NCI-H2029 treated with DMSO at 0.1 percent for 48 hours (cell line): Measurements from ENCODE around the gene SBNO2.

Experiments
- DNase-seq: peaks from one replicate; lab custom pipeline; 2025; lab: John Stamatoyannopoulos, UW

SBNO2 gene

DNA sequence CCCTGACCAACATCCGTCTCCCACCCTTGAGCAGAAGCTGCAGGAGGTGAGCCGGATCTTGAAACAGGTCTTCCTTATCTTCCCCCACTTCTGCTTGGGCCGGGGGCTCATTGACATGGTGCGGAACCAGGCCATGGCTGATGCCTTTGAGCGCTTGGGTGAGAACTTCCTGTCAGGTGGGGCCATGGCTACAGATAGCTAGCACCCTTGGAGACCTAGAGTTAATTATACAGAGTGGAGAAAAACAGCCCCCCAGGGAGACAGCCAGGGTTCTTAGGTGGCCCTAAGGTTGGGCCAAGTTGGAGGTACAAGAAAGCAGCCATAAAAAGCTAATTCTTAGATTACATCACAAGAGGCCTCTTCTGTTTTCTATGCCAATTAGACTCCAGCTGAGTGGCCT, 116.0 kb downstream of the SBNO2 start:
- no peak for DNase-seq
